ENCODE data around the gene CASQ1. TPM values are rescaled to one million over a fixed set of nuclear protein-coding genes. Genes with fewer than 3 reads are reported as not detected.

Gene CASQ1
- total RNA-seq, 2 experiments from 2014 or later = not detected

DNA sequence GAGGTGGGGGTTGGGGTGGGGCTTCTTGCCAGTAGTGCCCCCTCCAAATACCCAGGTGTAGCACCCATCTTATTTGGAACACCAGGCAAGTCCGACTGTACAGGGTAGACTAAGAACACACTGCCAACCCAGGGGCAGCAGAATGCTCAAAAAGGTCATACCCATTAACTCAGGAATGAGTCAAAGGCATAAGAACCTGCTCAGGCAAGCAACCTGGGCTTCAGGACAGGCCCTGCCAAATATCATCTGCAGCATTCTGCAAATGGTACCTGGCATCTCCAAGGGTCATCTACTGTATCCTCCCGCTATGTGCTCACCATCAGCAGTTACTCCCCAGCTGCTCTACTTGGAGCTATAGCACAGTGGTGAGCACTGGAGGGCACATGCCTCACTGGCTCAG is 34.2 kb downstream of the CASQ1 start:
- peaks cover 45% of the 10 kb centered on the region for H3K36me3 Mint-ChIP-seq (ENCODE audit: low read depth)

GRCh38 chr1:160225345-160225744 is 35.0 kb downstream of the CASQ1 start:
- H3K27me3 Mint-ChIP-seq = no peaks in the 10 kb centered on the region
- POLR2A ChIA-PET = no interaction called here
- H3K27ac Mint-ChIP-seq = no peak overlapping the region

More for the DNA sequence above, 34.2 kb downstream of the CASQ1 start:
- DNase-seq = no peak
- H3K27me3 Mint-ChIP-seq = no peaks in the 10 kb centered on the region
- H3K4me3 Mint-ChIP-seq = no peak overlapping the region
- no peaks in the 10 kb centered on the region for H3K9me3 Mint-ChIP-seq
- no peaks in the 10 kb centered on the region for H3K4me1 Mint-ChIP-seq
- CTCF ChIA-PET = interaction anchor here (0.9 to 1.6 kb wide), 5 partner anchors 9 to 123 kb away, joined by 3 read pairs; no protein-coding TSS in a partner anchor
- POLR2A ChIA-PET = no interaction called here
- H3K27ac Mint-ChIP-seq = no peak overlapping the region

DNA sequence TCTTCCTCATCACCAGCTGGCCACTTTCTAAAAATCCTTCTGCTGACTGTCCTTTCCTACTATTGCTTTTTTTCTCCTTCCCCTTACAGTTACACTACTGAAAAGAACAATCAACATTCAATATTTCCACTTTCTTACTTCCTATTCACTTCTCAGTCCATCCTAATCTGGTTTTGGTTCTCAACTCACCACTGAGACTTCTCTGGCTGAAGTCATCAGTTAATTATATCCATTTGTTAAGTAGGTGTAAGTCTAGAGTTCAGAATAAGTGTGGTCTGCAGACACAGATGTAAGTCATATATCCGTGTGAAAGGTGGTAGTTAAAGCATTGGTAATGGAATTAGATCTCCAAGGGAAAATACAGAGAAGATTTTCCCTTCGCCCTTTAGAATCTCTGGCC is 36.2 kb downstream of the CASQ1 start:
- Mint-ChIP-seq H3K27ac (no peak overlapping the region), H3K9me3 (no peaks in the 10 kb centered on the region), H3K36me3 (ENCODE audit: low read depth) (peaks cover 58% of the 10 kb centered on the region), H3K27me3 (no peaks in the 10 kb centered on the region), H3K4me1 (no peaks in the 10 kb centered on the region), H3K4me3 (no peak overlapping the region)
- POLR2A ChIA-PET = no interaction called here
- no peak for DNase-seq
- CTCF ChIA-PET = interaction anchor here (1.8 kb wide), 1 partner anchor 64 kb away, joined by 5 read pairs; no protein-coding TSS in a partner anchor

More at GRCh38 chr1:160225345-160225744, 35.0 kb downstream of the CASQ1 start:
- Mint-ChIP-seq H3K36me3 (ENCODE audit: low read depth) (peaks cover 46% of the 10 kb centered on the region), H3K4me3 (no peak overlapping the region), H3K9me3 (no peaks in the 10 kb centered on the region), H3K4me1 (no peaks in the 10 kb centered on the region)
- no peak for DNase-seq
- CTCF ChIA-PET = interaction anchor here (0.9 to 1.6 kb wide), 5 partner anchors 8 to 124 kb away, joined by 3 read pairs; no protein-coding TSS in a partner anchor

- peaks cover 54% of the 10 kb centered on the region for H3K36me3 Mint-ChIP-seq (ENCODE audit: low read depth)
- no peaks in the 10 kb centered on the region for H3K9me3 Mint-ChIP-seq
- DNase-seq = no peak
- no peaks in the 10 kb centered on the region for H3K4me1 Mint-ChIP-seq
- ChIA-PET POLR2A (no interaction called here), CTCF (interaction anchor here (1.8 kb wide), 1 partner anchor 64 kb away, joined by 5 read pairs; no protein-coding TSS in a partner anchor)
- H3K4me3 Mint-ChIP-seq = no peak overlapping the region
- no peaks in the 10 kb centered on the region for H3K27me3 Mint-ChIP-seq
- H3K27ac Mint-ChIP-seq = no peak overlapping the region
These were observed 36.7 kb downstream of the CASQ1 start for GRCh38 chr1:160227034-160227433.

DNA sequence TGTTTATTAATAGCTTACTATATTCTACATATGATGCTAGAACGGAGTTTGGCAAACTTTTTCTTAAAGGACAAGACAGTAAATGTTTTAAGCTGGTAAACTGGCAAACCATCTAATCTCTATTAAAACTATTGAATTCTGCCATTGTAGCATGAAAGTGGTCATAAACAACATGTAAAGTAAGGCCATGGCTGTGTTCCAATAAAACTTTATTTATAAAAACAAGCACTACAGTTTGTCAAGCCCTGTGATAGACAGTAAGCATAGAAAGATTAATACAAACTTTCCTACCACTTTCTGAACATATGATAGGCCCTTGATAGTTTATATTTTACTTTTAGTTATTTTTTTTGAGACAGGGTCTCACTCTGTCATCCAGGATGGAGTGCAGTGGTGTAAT is 37.2 kb downstream of the CASQ1 start:
- ChIA-PET POLR2A (no interaction called here), CTCF (interaction anchor here (1.4 to 1.8 kb wide), 3 partner anchors 17 to 64 kb away, joined by 5 to 8 read pairs (median 6); no protein-coding TSS in a partner anchor)
- Mint-ChIP-seq H3K27ac (no peak overlapping the region), H3K4me1 (no peaks in the 10 kb centered on the region), H3K27me3 (no peaks in the 10 kb centered on the region), H3K9me3 (no peaks in the 10 kb centered on the region), H3K36me3 (ENCODE audit: low read depth) (peaks cover 49% of the 10 kb centered on the region), H3K4me3 (no peak overlapping the region)
- no peak for DNase-seq

DNA sequence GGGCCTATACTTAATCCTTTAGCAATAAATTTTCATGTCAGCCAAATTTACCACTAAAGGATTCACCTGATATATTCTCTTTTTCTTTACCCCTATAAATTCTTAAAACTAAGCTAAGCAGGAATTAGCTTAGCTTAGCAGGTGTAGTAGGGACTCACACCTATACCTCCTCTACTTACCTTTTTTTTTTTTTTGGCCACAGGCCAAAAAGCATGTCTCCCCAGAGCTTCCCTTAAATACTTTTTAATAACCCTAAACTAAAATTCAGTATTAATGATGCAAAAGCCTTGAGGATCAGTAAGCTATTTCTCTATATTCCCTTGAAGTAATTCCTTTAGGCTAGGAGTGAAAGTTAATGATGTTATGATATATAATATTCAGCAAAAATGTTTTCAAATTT is 38.1 kb downstream of the CASQ1 start:
- ChIA-PET CTCF (interaction anchor here (0.6 to 1.8 kb wide), 10 partner anchors 11 to 127 kb away, joined by 3 to 8 read pairs (median 4); no protein-coding TSS in a partner anchor), POLR2A (no interaction called here)
- H3K4me1 Mint-ChIP-seq = no peaks in the 10 kb centered on the region
- H3K36me3 Mint-ChIP-seq (ENCODE audit: low read depth) = peaks cover 45% of the 10 kb centered on the region
- no peaks in the 10 kb centered on the region for H3K27me3 Mint-ChIP-seq
- H3K27ac Mint-ChIP-seq = no peak overlapping the region
- H3K9me3 Mint-ChIP-seq = no peaks in the 10 kb centered on the region
- DNase-seq = no peak
- H3K4me3 Mint-ChIP-seq = no peak overlapping the region

DNA sequence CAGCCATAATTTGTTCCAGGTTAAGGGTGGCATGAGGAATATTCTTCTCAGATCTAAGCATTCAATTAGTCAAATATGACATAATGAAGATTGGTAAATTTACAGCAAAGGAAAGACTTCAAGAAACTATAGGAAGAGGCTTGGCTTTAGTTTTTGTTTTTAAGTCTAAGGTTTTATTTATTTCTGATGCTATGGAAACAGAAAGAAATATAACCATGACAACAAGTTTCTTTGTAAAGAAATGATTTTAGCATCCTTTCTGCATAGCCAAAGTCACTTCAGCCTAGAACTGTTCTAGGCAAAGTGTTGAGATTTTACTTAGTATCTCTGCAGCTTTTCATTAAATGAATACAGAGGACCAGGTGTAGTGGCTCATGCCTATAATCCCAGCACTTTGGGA is 42.5 kb downstream of the CASQ1 start:
- H3K27ac Mint-ChIP-seq = no peak overlapping the region
- H3K27me3 Mint-ChIP-seq = no peaks in the 10 kb centered on the region
- DNase-seq = no peak
- CTCF ChIA-PET = interaction anchor here (0.7 to 1.4 kb wide), 7 partner anchors 8 to 87 kb away, joined by 3 to 5 read pairs (median 4); no protein-coding TSS in a partner anchor
- H3K36me3 Mint-ChIP-seq (ENCODE audit: low read depth) = peaks cover 51% of the 10 kb centered on the region
- no peaks in the 10 kb centered on the region for H3K4me1 Mint-ChIP-seq
- no peak overlapping the region for H3K4me3 Mint-ChIP-seq
- POLR2A ChIA-PET = interaction anchor here (0.5 kb wide), 1 partner anchor 33 kb away, joined by 4 read pairs; no protein-coding TSS in a partner anchor
- no peaks in the 10 kb centered on the region for H3K9me3 Mint-ChIP-seq

- POLR2A ChIA-PET = no interaction called here
- CTCF ChIA-PET = interaction anchor here (0.6 kb wide), 1 partner anchor 33 kb away, joined by 3 read pairs; no protein-coding TSS in a partner anchor
- Mint-ChIP-seq H3K4me1 (peaks cover 1% of the 10 kb centered on the region), H3K36me3 (ENCODE audit: low read depth) (peaks cover 46% of the 10 kb centered on the region), H3K27ac (no peak overlapping the region), H3K27me3 (no peaks in the 10 kb centered on the region), H3K4me3 (no peak overlapping the region), H3K9me3 (no peaks in the 10 kb centered on the region)
- no peak for DNase-seq
These were observed 46.4 kb downstream of the CASQ1 start for GRCh38 chr1:160236806-160237205.

DNA sequence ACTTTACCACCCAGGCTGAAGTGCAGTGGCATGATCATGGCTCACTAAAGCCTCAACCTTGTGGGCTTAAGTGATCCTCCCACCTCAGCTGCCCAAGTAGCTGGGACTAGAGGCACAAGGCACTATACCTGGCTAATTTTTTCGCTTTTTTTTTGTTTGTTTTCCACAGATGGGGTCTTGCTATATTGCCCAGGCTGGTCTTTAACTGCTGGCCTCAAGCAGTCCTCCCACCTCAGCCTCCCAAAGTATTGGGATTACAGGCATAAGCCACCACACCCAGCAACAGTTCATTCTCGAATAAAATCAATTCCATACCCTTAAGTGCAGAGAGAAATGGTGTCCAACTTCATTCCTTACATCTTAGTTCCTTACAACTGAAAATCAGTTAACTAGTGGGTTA is 47.2 kb downstream of the CASQ1 start:
- peaks cover 49% of the 10 kb centered on the region for H3K36me3 Mint-ChIP-seq (ENCODE audit: low read depth)
- no peaks in the 10 kb centered on the region for H3K9me3 Mint-ChIP-seq
- CTCF ChIA-PET = interaction anchor here (0.6 to 0.9 kb wide), 2 partner anchors 20 to 32 kb away, joined by 3 read pairs; no protein-coding TSS in a partner anchor
- POLR2A ChIA-PET = no interaction called here
- no peak overlapping the region for H3K27ac Mint-ChIP-seq
- H3K4me1 Mint-ChIP-seq = peaks cover 1% of the 10 kb centered on the region
- no peaks in the 10 kb centered on the region for H3K27me3 Mint-ChIP-seq
- no peak overlapping the region for H3K4me3 Mint-ChIP-seq
- DNase-seq = no peak

- Mint-ChIP-seq H3K4me3 (no peak overlapping the region), H3K4me1 (peaks cover 1% of the 10 kb centered on the region), H3K36me3 (ENCODE audit: low read depth) (peaks cover 52% of the 10 kb centered on the region), H3K27ac (no peak overlapping the region), H3K27me3 (no peaks in the 10 kb centered on the region), H3K9me3 (no peaks in the 10 kb centered on the region)
- no peak for DNase-seq
- ChIA-PET POLR2A (no interaction called here), CTCF (interaction anchor here (0.9 to 5.5 kb wide), 3 partner anchors 13 to 116 kb away, joined by 3 to 26 read pairs (median 3); no protein-coding TSS in a partner anchor)
These were observed 48.0 kb downstream of the CASQ1 start for GRCh38 chr1:160238408-160238807.

DNA sequence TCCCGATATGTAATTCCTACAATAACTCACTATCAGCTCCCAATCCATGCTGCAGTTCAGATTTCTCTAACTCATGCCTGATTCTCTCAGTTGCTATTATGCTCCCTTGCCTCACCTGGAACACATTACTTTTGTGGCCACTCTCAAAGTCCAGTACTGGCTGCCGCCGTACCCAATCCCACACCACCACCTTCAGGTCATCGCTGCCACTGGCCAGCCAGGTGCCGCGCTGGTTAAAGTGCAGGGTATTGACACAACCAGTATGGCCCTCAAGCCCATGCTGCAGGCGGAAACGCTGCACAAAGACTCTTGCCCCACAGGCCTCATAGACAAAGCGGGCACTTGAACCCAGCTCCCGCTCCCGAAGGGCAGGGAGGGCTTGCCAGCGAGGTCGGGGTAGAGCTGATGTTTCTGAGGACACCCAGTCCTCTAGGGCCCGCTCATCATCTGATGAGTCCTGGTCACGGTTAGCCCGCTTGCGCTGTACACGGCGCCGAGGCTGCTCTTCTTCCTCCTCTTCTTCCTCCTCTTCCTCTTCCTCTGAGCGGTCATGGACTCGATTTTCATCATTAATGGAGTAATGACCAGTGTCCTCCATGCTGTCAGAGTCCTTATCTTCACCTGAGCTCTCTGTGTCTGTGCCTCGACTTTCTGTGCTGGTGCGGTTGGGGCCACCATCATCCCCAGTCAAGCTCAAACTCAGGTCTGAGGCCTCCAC is 49.4 kb downstream of the CASQ1 start:
- H3K4me3 Mint-ChIP-seq = no peak overlapping the region
- ChIA-PET CTCF (interaction anchor here (0.8 to 5.5 kb wide), 4 partner anchors 11 to 115 kb away, joined by 3 to 26 read pairs (median 4); partner anchors contain the start of gene DCAF8), POLR2A (no interaction called here)
- H3K9me3 Mint-ChIP-seq = no peaks in the 10 kb centered on the region
- peaks cover 52% of the 10 kb centered on the region for H3K36me3 Mint-ChIP-seq (ENCODE audit: low read depth)
- no peaks in the 10 kb centered on the region for H3K27me3 Mint-ChIP-seq
- H3K27ac Mint-ChIP-seq = no peak overlapping the region
- DNase-seq = no peak
- peaks cover 1% of the 10 kb centered on the region for H3K4me1 Mint-ChIP-seq

DNA sequence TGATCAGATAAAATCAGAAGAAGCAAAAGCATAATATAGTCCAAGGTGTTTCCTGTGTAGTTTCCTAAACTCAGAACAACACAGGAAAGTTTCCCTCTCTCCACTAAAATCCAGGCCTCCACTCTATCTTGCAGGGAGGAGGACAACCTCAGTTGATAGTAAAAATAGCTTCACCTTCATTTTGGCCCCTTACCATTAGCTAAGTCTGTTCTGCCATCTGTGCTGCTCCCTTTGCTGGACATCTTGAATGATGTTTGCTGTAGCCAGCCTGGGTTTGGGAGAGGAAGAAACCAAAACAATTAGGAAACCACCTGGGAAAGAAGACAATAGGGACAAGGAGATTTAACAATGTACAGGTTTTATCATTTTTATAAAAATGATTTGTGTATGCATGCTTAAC is 53.4 kb downstream of the CASQ1 start:
- ChIA-PET POLR2A (no interaction called here), CTCF (interaction anchor here (0.6 to 5.5 kb wide), 8 partner anchors 8 to 189 kb away, joined by 3 to 26 read pairs (median 5); partner anchors contain the start of gene CASQ1)
- no peak overlapping the region for H3K4me3 Mint-ChIP-seq
- no peaks in the 10 kb centered on the region for H3K4me1 Mint-ChIP-seq
- peaks cover 31% of the 10 kb centered on the region for H3K36me3 Mint-ChIP-seq (ENCODE audit: low read depth)
- H3K9me3 Mint-ChIP-seq = no peaks in the 10 kb centered on the region
- no peak overlapping the region for H3K27ac Mint-ChIP-seq
- no peaks in the 10 kb centered on the region for H3K27me3 Mint-ChIP-seq
- DNase-seq = no peak

DNA sequence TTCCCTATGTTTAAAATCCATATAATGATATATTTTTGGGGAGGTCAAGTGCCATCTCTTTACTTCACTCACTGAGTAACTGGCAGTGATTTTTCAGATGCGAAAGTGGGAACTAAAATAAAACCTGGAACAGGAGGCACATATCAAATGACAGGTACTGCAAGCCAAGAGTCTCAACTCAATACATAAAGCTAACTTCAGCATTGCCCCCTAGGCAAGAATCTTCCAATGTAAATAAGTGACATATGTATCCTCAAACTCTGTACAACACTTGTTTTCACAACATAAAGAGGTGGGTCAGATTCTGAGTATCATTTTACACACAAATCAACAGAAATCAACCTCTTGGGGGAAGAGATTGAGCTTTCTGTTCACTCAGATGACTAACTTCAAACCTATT is 53.8 kb downstream of the CASQ1 start:
- ChIA-PET POLR2A (no interaction called here), CTCF (interaction anchor here (0.6 to 5.5 kb wide), 7 partner anchors 7 to 190 kb away, joined by 3 to 26 read pairs (median 5); no protein-coding TSS in a partner anchor)
- Mint-ChIP-seq H3K9me3 (no peaks in the 10 kb centered on the region), H3K27me3 (no peaks in the 10 kb centered on the region), H3K27ac (no peak overlapping the region), H3K4me1 (no peaks in the 10 kb centered on the region), H3K4me3 (no peak overlapping the region), H3K36me3 (ENCODE audit: low read depth) (peaks cover 27% of the 10 kb centered on the region)
- DNase-seq = no peak

All from activated CD4-positive, alpha-beta T cell treated with anti-CD3 and anti-CD28 coated beads, Interleukin-2, amount 10 ng/mL, durations not matched to agents 7 days and 5 days (primary cell).